Activated naive CD4-positive, alpha-beta T cell treated with anti-CD3 and anti-CD28 coated beads, Interleukin-2, amount 50 U/mL, for 72 hours (primary cell): ENCODE data around the gene ELFN1. TPM values are rescaled to one million over a fixed set of nuclear protein-coding genes. Genes with fewer than 3 reads are reported as not detected.
A peak's percentile ranks its signal among the peaks of the same experiment; 100 is the strongest.

Experiments
- ATAC-seq, 2 donors: fragments of 150-1000 bp; cut with Tn5 transposase; 2 replicates each; pipeline ENCODE4 v1.10.0; 2021; ENCODE audit warnings: mild to moderate bottlenecking in 2 of 2, moderate library complexity in 2 of 2
- DNase-seq, 2 donors: peaks; one replicate each; pipeline ENCODE4 v3.0.0; 2021 to 2022; ENCODE audit warnings: low spot score in 2 of 2
- H3K27ac Mint-ChIP-seq, 2 donors: one replicate each; pipeline ENCODE4 v1.8.0; 2022; ENCODE audit warnings: mild to moderate bottlenecking in 2 of 2, mixed read lengths in 2 of 2
- H3K36me3 Mint-ChIP-seq, 2 donors: one replicate each; pipeline ENCODE4 v1.8.0; 2022; ENCODE audit warnings: mixed read lengths in 2 of 2
- H3K9me3 Mint-ChIP-seq, 2 donors: one replicate each; pipeline ENCODE4 v1.8.0; 2022; ENCODE audit warnings: mixed read lengths in 2 of 2
- total RNA-seq, 2 donors: library from RNA; stranded (reverse); gene quantifications; one replicate each; pipeline ENCODE4 v1.2.3, GENCODE V29; 2022

ELFN1 gene
- total RNA-seq, 2 donors from 2014 or later = 0.07 TPM; not detected in 1

DNA sequence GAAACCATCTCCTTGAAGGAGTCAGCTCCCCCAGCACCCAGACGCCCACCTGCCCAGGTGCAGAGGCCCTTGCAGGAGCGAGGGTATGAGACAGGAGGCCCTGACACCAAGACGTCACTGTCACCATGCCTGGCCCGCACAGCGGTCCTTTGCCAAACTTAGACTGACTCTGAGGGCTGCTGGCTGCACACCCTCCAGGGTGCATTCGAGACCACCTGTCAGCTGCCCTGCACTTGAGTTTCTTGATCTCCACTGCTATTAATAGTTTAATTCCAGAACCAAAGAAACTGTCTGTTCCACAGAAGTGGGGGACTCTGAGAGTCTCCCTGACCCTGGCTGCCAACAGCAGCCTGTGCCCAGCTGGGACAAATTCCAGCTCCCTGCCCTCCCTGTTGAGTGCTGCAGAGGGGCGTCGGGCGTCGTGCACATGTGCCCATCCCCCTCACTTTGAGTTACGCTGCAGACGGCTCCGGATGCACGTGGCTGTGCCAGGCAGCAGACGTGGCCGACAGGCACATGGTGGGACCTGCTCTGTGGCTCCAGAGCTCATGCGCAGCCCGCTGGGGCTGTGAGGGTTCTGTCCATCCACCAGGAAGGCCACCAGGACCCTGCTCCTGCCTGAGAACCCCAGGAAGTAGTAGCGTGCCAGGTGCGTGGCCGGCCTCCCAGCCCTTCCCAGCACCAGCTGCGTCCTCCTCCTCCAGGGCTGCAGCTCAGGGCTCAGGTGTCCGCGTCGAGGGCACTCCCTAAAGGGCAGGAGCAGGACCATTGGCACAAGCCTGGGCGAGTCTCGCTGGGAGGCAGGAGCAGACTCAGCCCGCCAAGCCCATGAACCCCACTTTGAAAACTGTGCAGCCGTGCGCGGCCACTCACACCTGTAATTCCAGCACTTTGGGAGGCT, 24.8 kb downstream of the ELFN1 start:
- peak in 1 of 2 donors; percentile 50 for DNase-seq
- Mint-ChIP-seq H3K27ac (no peak overlapping the region), H3K9me3 (peaks cover 0 to 5% of the 10 kb centered on the region in 2 donors), H3K36me3 (no peaks in the 10 kb centered on the region)
- ATAC-seq = no peak

DNA sequence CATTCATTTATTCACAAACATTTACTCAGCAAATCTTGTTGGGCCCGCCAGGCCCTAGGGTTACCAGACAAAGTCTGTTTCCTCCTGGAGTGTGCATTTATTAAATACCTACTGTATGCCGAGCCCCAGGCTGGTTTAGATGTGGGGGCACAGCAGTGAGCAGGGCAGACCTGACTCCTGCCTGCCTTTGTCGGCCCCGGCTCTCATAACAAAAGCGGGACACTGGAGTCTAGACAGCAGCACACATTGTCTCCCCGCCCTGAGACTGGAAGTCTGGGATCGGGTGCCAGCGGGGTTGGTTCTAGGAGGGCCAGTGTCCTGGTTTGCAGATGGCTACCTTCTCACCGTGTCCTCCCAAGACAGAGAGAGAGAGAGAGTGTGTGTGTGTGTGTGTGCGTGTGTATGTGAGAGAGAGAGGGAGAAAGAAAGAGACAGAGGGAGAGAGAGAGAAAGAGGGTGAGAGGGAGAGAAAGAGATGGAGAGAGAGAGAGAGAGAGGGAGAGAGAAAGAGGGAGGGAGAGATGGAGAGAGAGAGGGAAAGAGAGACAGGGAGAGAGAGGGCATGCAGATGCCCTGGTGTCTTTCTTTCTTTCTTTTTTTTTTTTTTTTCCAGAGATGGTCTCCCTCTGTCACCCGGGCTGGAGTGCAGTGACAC, 25.9 kb downstream of the ELFN1 start:
- peak overlapping the region in 1 of 2 donors; percentile 7 for H3K27ac Mint-ChIP-seq
- H3K9me3 Mint-ChIP-seq = peaks cover 0 to 4% of the 10 kb centered on the region in 2 donors
- ATAC-seq = no peak
- no peaks in the 10 kb centered on the region for H3K36me3 Mint-ChIP-seq
- peak in 1 of 2 donors; percentile 11 for DNase-seq

- Mint-ChIP-seq H3K36me3 (no peaks in the 10 kb centered on the region), H3K27ac (peak overlapping the region in 1 of 2 donors; percentile 7), H3K9me3 (peaks cover 0 to 4% of the 10 kb centered on the region in 2 donors)
- peak in 1 of 2 donors; percentile 48 for DNase-seq
- ATAC-seq = no peak
Measured at GRCh38 chr7:1696671-1697498, 26.8 kb downstream of the ELFN1 start.

DNA sequence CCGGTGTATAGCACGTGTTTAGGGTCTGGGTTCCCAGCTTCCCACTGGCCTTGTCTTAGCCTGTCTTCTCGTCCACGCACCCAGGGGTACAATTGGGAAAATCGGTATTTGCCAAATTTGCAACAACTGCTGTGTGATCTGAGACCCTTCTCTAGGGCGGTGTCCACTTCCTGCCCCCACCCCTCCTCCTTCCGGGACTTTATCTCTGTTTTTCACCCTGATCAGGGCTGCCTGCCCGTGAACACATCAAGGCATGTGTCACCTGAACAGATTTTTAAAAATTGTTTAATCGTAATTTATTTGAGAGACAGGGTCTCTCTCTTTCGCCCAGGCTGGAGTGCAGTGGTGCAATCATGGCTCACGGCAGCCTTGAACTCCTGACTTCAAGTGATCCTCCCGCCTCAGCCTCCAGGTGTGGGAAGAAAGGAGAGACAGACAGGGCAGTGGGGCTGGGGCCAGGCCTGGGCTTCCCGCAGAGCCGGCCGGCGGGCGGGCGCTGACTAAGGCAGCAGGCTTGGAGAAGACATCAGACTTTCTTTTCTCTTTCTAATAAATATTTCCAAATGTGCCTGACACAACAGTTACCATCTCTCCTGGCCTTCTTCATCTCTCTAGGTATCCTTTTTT, 27.5 kb downstream of the ELFN1 start:
- DNase-seq (peak in 1 of 2 donors; percentile 35), ATAC-seq (no peak)
- peaks cover under 1 to 4% of the 10 kb centered on the region in 2 donors for H3K9me3 Mint-ChIP-seq
- H3K36me3 Mint-ChIP-seq = peaks cover 0 to under 1% of the 10 kb centered on the region in 2 donors
- peak overlapping the region in 1 of 2 donors; percentile 37 for H3K27ac Mint-ChIP-seq

DNA sequence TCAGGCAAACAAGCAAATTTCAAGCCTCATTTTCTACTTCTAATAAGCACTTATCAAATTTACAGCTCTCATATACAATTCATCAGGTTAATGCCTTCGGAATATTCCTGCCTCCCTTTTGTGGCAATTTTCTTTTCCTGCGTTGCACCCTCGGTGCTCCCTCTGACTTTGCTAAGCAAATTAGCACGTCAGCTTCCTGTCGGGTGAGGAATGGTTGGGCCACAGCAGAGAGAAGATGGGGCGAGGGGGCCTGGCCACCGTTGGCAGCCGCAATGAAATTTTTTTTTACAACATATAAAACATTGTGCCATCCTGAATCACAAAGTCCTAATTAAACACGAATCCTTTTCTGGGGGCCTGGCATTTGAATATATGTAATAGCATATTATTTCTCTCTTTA, 28.1 kb downstream of the ELFN1 start:
- H3K27ac Mint-ChIP-seq = peak overlapping the region in 1 of 2 donors; percentile 37
- DNase-seq (no peak), ATAC-seq (no peak)
- H3K36me3 Mint-ChIP-seq = peaks cover 4% of the 10 kb centered on the region in 2 donors
- H3K9me3 Mint-ChIP-seq = peaks cover 3 to 9% of the 10 kb centered on the region in 2 donors

- DNase-seq (no peak), ATAC-seq (no peak)
- Mint-ChIP-seq H3K9me3 (peaks cover 3 to 12% of the 10 kb centered on the region in 2 donors), H3K27ac (no peak overlapping the region), H3K36me3 (peaks cover 4 to 7% of the 10 kb centered on the region in 2 donors)
Measured at GRCh38 chr7:1698951-1699350, 28.9 kb downstream of the ELFN1 start.

DNA sequence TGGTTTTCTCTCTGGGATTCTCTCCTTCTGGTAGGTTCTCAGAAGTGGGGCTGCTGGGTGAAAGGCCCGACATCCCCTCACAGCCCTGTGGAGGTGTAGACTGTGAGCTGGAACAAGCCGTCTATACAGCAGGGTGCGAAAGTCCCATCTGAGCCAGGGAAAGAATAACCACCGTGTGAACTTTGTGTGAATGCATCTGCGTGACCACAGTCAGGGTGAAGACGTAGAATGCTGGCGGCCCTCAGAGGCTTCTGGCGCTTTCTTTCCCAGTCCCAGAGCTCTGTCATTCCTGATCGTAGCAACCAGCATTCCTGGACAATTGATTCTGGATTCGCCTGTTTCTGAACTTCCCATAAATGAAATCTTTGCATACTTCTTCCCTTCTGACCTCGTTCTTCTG, 30.0 kb downstream of the ELFN1 start:
- ATAC-seq = no peak
- peaks cover 3 to 12% of the 10 kb centered on the region in 2 donors for H3K9me3 Mint-ChIP-seq
- peaks cover 4 to 7% of the 10 kb centered on the region in 2 donors for H3K36me3 Mint-ChIP-seq
- DNase-seq = no peak
- H3K27ac Mint-ChIP-seq = no peak overlapping the region

DNA sequence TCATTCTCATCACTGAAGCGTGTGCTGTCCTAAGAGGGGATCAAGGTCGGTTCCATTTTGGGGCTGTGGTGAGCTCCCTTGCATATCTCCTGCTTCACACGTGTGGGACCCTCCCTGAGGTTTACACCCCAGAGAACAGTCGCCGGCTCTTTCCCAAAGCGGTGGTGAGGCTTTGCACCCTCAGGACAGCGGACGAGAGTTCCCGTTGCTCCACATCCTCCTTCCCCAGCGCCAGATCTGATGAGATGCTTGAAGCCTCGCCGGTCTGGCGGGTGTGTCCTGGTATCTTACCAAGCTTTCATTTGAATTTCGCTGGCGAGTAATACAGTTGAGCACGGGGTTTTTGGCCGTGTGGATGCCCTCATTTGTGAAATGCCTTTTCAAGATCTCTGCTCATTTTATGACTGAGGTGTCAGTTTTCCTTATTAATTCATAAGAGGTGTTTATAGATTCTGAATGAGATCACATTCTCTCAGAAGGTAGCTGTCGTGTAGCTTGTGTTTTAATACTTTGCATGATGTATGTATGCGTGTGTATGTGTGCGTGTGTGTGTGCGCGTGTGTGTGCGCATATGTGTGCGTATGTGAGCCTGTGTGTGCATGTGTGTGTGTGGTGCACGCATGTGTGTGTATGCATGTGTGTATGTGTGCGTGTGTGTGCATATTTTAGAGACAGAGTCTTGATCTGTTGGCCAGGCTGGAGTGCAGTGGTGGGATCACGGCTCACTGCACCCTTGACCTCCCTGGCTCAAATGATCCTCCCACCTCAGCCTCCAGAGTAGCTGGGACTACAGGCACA, 30.7 kb downstream of the ELFN1 start:
- DNase-seq = peak in 1 of 2 donors; percentile 4
- ATAC-seq = no peak
- H3K27ac Mint-ChIP-seq = no peak overlapping the region
- H3K36me3 Mint-ChIP-seq = peaks cover 4 to 7% of the 10 kb centered on the region in 2 donors
- peaks cover 3 to 12% of the 10 kb centered on the region in 2 donors for H3K9me3 Mint-ChIP-seq

DNA sequence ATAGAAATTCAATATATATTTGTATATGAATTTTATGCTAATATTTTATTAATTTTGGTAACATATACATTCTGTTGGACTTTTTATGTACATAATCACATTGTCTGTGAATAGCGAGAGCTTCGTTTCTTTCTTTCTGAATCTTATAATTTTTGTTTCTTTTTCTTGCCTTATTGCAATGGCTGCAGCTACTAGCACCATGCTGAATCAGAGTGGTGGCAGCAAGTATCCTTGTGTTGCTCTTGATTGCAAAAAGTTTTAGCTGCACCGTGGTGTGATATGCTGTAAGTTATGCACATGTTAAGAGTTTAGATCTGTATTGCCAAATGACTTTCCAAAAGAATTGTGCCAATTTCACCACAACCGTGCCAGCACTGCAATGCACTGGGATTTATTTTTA, 32.6 kb downstream of the ELFN1 start:
- no peak for ATAC-seq
- no peak for DNase-seq
- Mint-ChIP-seq H3K27ac (no peak overlapping the region), H3K36me3 (peaks cover 4 to 7% of the 10 kb centered on the region in 2 donors), H3K9me3 (peaks cover 3 to 12% of the 10 kb centered on the region in 2 donors)

DNA sequence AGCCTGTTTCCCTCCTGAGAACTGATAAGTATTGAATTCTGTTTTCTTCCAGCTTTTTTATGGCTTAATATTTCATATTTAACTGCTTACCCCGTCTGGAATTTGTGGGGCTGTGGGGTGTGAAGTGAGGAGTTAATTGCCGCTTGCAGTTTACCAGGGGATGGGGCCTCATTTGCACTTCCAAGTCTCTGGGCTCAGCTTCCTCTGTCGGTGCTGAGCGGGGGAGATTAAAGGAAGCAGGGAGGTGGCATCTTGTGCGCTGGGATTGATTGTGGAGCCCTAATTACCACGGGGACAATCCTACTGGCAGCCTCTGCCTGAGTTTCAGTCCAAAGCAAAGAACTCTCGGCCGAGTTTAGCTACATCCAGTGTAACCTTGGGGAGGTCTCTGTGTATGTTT, 33.4 kb downstream of the ELFN1 start:
- no peak for DNase-seq
- H3K36me3 Mint-ChIP-seq = peaks cover 4 to 7% of the 10 kb centered on the region in 2 donors
- no peak overlapping the region for H3K27ac Mint-ChIP-seq
- H3K9me3 Mint-ChIP-seq = peaks cover 3 to 12% of the 10 kb centered on the region in 2 donors
- ATAC-seq = no peak

GRCh38 chr7:1703871-1704810, 34.1 kb downstream of the ELFN1 start:
- H3K27ac Mint-ChIP-seq = no peak overlapping the region
- ATAC-seq (no peak), DNase-seq (peak in 1 of 2 donors; percentile 9)
- H3K36me3 Mint-ChIP-seq = peaks cover 4 to 12% of the 10 kb centered on the region in 2 donors
- H3K9me3 Mint-ChIP-seq = peaks cover 3 to 18% of the 10 kb centered on the region in 2 donors

DNA sequence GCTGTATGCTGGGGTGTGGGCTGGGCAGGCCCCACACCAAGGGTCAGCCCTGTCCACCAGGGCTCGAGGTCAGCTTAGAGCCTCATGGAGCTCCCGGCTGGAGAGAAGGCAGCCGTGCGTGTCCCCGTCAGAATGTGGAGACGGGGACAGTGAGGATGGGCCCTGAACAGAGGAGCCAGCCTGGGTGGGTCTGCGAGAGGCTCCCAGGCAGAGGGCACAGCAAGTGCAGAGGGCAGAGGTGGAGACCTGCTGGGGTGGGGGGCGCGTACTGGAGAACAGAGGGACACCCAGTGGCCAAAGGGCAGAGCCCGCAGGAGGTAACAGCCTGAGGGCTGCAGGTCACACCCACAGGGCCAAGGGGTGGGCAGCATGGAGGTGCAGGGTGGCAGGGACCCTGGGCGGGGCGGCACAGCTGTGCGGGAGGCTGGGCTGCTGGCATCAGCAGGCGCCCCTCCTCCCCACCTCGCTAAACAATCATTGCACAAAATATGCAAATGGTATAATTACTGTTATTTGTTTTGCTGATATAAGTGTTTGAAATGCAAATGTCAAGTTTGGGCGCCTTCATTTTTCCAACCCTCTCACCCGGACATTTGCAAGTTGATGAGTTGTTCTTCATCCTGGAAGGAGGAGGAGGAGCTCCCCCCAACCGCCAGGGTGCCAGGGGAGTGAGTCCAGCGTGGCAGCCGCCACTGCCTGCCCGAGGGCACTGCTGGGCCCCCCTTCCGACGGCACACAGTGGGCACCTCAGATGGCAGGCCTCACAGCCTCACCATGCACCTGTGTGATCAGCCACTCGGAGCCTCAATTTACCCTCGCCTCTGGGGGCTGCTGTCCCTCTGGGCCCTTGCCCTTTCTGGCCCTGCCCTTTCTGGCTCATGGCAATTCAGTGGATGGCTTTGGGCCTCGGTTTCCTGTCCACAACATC, 35.0 kb downstream of the ELFN1 start:
- ATAC-seq (no peak), DNase-seq (peak in 1 of 2 donors; percentile 37)
- Mint-ChIP-seq H3K27ac (no peak overlapping the region), H3K9me3 (peaks cover 3 to 19% of the 10 kb centered on the region in 2 donors), H3K36me3 (peaks cover 4 to 13% of the 10 kb centered on the region in 2 donors)

DNA sequence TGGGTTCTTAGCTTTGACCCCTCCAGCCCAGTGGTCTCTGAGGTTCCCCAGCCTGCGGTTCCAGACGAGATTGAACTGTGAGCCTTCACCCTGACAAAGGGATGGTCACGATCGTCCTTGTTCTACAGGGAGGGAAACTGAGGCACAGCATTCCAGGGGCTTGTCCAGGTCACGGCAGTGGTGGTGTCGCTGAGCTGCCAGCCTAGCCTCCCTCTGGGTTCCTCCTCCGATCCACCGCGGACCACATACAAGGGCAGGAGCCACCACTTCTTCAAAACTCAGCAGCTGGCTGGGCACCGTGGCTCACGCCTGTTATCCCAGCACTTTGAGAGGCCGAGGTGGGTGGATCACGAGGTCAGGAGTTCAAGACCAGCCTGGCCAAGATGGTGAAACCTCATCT, 35.8 kb downstream of the ELFN1 start:
- DNase-seq (peak in 1 of 2 donors; percentile 18), ATAC-seq (no peak)
- H3K9me3 Mint-ChIP-seq = peaks cover 3 to 16% of the 10 kb centered on the region in 2 donors
- H3K36me3 Mint-ChIP-seq = peaks cover 4 to 18% of the 10 kb centered on the region in 2 donors
- no peak overlapping the region for H3K27ac Mint-ChIP-seq

DNA sequence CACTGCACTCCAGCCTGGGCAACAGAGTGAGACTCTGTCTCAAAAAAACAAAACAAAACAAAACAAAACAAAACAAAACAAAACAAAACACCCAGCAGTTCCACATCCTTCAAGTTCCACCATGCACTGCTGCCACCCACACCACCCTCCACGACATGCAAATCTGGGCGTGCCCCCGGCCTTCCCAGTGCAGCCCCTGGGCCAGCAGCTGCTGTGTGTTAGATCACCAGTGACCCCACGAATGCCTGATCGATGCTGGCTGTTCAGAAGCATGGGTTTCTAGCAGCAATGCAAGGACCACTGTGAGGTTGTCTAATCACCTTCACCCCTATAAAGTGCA, 36.3 kb downstream of the ELFN1 start:
- H3K9me3 Mint-ChIP-seq = peaks cover 3 to 14% of the 10 kb centered on the region in 2 donors
- H3K36me3 Mint-ChIP-seq = peaks cover 4 to 19% of the 10 kb centered on the region in 2 donors
- ATAC-seq (no peak), DNase-seq (no peak)
- no peak overlapping the region for H3K27ac Mint-ChIP-seq
